HG02623 (cell line): ENCODE data around the gene ACACA.

Source experiments
- ATAC-seq: cut with Tn5 transposase; IDR thresholded peaks from one replicate; pipeline ENCODE4 v1.9.1; 2021; ENCODE audit warnings: moderate library complexity; ENCODE audit not compliant: unreplicated experiment

Gene ACACA

GRCh38 chr17:37246085-37246484 is 160.6 kb downstream of the ACACA start:
- ATAC-seq = no peak

- ATAC-seq = no peak
Measured at GRCh38 chr17:37240381-37240780, 166.3 kb downstream of the ACACA start.

- ATAC-seq = no peak
Measured at GRCh38 chr17:37239690-37240334, 166.8 kb downstream of the ACACA start.

- ATAC-seq = no peak
Measured at GRCh38 chr17:37234106-37234505, 172.5 kb downstream of the ACACA start.

- no peak for ATAC-seq
Measured at GRCh38 chr17:37233036-37233435, 173.6 kb downstream of the ACACA start.

- no peak for ATAC-seq
Measured at GRCh38 chr17:37231887-37232286, 174.7 kb downstream of the ACACA start.

- no peak for ATAC-seq
Measured at GRCh38 chr17:37230633-37231032, 176.0 kb downstream of the ACACA start.

- no peak for ATAC-seq
Measured at GRCh38 chr17:37225465-37225864, 181.2 kb downstream of the ACACA start.

- ATAC-seq = no peak
Measured at GRCh38 chr17:37221865-37222264, 184.8 kb downstream of the ACACA start.

GRCh38 chr17:37220607-37220953 is 186.1 kb downstream of the ACACA start:
- no peak for ATAC-seq

- no peak for ATAC-seq
Measured at GRCh38 chr17:37219876-37220606, 186.6 kb downstream of the ACACA start.

GRCh38 chr17:37218849-37219248 is 187.8 kb downstream of the ACACA start:
- no peak for ATAC-seq

GRCh38 chr17:37214416-37214815 is 192.2 kb downstream of the ACACA start:
- ATAC-seq = no peak

- no peak for ATAC-seq
Measured at GRCh38 chr17:37213927-37214326, 192.7 kb downstream of the ACACA start.

- no peak for ATAC-seq
Measured at GRCh38 chr17:37212179-37212578, 194.5 kb downstream of the ACACA start.

- ATAC-seq = no peak
Measured at GRCh38 chr17:37211136-37211535, 195.5 kb downstream of the ACACA start.

GRCh38 chr17:37207103-37207502 is 199.5 kb downstream of the ACACA start:
- no peak for ATAC-seq

- no peak for ATAC-seq
Measured at GRCh38 chr17:37206299-37206698, 200.3 kb downstream of the ACACA start.

GRCh38 chr17:37200497-37200896 is 206.1 kb downstream of the ACACA start:
- ATAC-seq = no peak

- no peak for ATAC-seq
Measured at GRCh38 chr17:37197336-37197735, 209.3 kb downstream of the ACACA start.

GRCh38 chr17:37194208-37194607 is 212.4 kb downstream of the ACACA start:
- ATAC-seq = no peak

- ATAC-seq = no peak
Measured at GRCh38 chr17:37191219-37191618, 215.4 kb downstream of the ACACA start.

- ATAC-seq = no peak
Measured at GRCh38 chr17:37190493-37190892, 216.1 kb downstream of the ACACA start.
